COR-L47 (cell line): Measurements from ENCODE around the gene DACT3.

Experiments used
- DNase-seq: peaks from one replicate; lab custom pipeline; 2025; lab: John Stamatoyannopoulos, UW

Gene DACT3

GRCh38 chr19:46661020-46661731, at the start of gene DACT3:
Gene DACT3 (minus strand): TSS chr19:46661182. CDS start chr19:46661064, 118 bp downstream.
- peak; percentile 100 for DNase-seq

- no peak for DNase-seq
Observed at GRCh38 chr19:46710687-46711086, 49.7 kb upstream of the DACT3 start.

DNA sequence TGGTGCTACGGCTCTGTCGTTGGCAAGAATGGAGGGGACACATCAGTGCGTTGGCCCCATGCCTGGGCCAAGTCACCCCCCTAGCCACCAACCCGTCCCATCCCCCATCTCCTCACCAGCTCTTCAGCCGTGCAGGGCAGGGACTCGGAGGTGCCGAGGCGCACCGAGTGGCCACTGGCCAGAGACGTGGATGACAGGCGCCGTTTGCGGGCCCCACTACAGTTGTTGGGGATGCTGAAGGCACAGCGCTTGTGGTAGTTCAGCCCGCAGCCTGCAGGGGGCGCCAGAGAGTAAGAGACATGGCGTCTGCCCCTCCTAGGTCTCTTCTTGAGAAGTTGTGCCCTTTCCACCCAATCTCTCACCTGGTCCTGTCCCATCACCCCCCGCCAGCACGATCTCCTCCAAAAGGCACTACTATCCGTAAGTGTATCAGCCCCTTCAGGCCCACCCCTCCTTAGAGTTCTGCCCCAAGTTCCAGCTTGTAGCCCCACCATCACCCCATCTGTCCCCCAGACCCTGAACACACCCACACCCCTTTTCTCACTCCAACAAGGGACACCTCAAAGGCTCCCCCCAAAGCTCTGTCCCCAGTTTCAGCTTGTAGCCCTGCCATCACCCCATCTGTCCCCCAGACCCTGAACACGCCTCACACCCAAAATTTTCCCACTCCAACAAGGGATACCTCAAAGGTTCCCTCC, 43.5 kb upstream of the DACT3 start:
- no peak for DNase-seq

DNA sequence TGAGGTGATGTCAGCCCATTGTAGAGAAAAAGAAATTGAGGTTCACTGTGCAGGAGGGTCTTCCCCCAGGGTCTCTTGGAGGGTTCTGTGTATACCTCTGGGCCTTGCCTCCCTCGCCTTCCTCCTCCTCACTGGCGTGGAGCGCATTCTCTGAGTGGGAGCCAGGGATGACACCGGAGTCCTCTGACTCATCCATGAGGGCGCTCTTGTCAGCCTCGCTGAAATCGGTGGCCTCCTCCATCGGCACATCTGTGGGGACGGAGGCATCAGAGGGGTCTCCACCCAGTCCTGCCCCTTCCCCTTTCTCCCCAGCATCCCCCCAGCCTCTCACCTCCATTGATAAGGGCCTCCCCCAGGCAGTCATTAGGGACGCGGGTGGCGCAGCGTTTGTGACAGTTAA, 39.7 kb upstream of the DACT3 start:
- no peak for DNase-seq

GRCh38 chr19:46698395-46699321, 37.7 kb upstream of the DACT3 start:
- no peak for DNase-seq

DNA sequence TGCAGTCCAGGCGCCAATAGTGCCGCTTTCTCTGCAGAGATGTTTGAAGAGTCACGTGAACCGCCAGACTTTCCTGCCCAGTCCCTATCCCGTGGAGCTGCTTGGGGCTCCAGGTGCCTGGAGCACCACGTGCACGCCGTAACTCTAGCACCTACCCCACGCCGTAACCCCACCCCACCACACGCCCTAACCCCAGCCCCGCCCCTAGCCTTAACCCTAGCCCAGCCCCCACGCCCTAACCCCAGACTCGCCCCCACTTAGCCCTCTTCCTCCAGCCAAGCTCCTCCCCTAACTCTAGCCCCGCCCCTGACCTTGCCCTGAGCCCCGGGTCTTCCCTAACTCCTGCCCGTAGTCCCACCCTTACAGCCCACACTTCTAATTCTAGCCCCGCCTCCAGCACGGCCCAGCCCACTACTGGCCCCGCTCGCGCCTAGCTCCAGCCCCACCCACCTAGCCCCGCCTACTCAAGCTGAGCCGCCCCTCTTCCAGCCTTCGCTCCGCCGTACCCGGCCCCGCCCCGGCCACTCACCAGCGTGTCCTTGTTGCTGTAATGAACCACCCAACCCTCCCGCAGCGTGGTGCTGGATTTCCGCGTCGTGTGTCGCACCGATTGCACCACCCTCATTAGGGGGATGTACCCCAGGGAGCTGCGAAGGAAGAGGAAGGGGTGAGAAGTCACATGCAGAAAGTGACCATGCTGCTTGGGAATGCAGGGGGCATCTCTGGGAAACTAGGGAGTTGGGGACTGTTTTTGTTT, 36.4 kb upstream of the DACT3 start:
- DNase-seq: peak; percentile 60

GRCh38 chr19:46696866-46697203, 35.9 kb upstream of the DACT3 start:
- no peak for DNase-seq

DNA sequence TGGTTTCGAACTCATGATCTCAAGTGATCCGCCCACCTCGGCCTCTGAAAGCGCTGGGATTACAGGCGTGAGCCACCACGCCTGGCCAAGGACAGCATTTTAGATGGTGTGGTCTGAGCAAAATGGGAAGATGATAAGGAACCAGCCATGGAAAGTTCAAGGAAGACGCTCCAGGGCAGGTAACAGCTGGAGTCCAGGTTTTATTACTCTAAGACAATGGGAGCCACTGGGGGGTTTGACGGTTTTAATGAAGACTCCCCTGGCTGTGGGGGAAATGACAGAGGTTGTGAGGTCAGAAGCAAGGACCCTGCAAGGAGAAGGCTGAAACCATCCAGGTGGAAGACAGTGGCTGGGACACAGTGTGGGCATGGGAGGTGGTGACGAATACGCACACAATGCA, 35.1 kb upstream of the DACT3 start:
- DNase-seq: no peak

DNA sequence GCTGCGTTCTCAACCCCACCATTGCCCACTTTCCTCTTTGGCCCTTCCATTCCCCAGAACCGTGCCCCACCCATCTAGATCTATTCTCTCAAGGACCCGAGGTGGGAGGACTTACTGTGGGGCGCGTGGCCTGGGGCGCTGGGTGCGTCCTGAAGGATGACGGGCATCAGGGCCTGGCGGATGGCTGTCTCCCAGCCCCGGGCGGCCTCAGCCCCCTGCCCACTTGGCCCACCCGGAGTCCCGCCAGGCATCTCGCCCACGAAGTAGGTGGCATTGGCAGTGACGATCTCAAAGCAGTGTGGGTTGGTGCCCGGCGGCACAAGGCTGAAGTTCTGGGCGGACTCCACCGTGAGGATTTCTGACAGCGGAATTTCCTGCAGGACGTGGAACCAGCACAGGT, 32.8 kb upstream of the DACT3 start:
- no peak for DNase-seq

DNA sequence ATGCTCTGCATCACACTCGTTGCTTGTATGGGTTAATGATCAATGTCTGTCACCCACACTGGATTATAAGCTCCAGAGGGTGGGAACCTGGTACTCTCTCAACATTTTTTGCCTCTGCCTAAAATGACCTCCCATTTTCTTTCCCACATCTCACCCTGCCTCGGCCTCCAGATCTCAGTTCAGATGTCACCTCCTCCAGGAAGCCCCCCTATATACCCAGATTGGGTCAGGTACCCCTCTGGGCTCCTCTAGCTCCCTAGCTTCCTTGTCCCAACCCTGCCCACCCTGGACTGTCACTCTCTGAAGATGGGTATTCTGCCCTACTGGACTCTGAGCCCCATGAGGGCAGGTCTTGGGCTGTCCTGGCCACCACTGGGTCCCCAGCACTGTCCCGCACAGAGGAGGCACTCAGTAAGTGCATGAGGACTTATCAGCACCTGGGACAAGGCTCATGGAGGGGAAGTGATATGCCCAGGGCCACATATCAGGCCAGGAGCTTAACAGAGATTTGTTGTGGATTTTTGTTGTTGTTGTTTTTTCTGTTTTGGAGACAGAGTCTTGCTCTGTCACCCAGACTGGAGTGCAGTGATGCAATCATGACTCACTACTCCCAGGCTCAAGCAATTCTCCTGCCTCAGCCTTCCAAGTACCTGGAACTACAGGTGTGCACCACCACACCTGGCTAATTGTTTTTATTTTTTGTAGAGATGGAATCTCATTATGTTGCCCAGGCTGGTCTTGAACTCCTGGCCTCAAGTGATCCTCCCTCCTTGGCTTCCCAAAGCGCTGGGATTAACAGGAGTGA, 32.1 kb upstream of the DACT3 start:
- no peak for DNase-seq

- no peak for DNase-seq
Observed at GRCh38 chr19:46691948-46692347, 31.0 kb upstream of the DACT3 start.

GRCh38 chr19:46691104-46691503, 30.1 kb upstream of the DACT3 start:
- DNase-seq: no peak

- no peak for DNase-seq
Observed at GRCh38 chr19:46689358-46689757, 28.4 kb upstream of the DACT3 start.

DNA sequence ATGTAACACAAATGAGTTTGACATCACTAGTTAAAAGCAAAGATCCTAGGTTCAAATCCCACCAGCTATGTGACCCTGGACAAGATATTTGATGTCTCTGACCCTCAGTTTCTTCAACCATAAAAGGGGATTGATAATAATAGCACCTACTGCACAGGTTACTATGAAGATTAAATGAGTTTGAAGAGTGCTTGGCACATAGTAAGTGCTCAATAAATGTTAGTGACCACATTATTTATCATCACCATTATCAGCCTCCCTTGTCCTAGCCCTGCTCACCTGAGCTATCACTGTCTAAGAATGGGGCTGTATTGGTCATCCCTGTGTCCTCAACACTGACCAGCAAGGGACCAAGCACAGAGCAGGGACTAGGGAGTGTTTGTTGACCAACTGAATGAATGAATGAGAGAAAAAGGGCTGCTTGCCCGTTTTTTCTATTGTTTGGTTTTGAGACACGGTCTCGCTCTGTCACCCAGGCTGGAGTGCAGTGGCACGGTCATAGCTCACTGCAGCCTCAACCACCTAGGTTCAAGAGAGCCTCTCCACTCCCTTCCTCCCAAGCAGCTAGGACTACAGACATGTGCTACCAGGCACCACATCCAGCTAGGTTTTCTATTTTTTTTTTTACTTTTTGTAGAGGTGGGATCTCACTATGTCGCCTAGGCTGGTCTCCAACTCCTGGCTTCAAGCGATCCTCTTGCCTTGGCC, 26.6 kb upstream of the DACT3 start:
- no peak for DNase-seq

- no peak for DNase-seq
Observed at GRCh38 chr19:46685189-46685588, 24.2 kb upstream of the DACT3 start.

GRCh38 chr19:46678110-46678732, 17.2 kb upstream of the DACT3 start:
- DNase-seq: no peak

DNA sequence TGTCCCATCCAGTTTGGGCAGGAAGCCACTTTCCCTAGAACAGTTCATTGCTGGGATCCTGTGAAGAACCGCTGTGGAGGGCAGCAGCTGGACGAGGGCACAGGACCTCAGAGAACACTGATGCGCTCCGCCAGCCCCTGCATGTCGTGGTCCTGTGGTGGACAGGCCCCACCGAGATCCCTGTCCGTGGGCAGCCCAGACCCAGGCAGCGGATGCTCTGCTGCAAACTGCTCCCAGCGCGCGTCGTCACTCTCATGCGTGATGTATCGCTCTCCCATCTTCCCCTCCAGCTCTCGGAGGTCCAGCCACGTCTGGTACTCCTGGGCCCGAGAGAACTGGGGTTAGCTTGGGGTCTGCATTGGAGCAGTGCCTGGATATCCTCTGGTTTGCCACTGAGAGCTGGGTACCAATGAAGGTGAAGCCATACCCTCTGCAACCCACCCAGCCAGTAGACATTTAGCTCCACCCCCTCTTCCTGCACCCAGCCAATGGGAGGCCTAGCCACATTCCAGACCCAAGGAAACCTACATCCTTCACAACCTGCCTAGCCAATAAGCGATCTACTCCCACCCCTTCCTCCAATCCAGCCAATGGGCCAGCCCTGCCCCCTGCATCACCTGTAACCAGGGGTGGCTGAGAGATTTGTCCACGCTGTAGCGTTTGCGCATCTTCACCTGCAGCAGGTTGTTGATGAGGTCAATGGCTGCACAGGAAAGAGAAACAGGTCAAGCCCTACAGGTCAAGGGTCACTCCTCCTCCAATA, 13.6 kb upstream of the DACT3 start:
- no peak for DNase-seq

DNA sequence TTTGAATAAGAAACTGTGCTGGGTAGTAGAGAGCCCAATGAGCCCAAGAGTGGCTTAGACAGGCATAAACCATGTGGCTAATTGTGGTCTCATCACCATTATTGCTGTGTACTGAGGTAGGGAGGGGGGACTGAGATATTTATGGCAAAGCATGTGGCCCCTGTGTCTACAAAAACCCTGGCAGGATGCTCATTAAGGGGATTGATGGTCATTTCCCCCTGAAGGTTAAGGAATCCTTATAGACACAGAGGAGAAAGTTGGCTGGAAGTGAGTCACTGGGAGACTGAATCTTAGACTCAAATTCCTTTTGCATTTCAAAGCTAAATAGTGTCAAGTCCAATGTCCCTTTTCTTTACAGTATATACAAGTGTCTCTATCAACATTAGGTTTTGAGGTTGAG, 9.8 kb upstream of the DACT3 start:
- DNase-seq: no peak

- DNase-seq: no peak
Observed at GRCh38 chr19:46668662-46669061, 7.7 kb upstream of the DACT3 start.
